PFSK-1 (cell line): ENCODE results near the gene C2orf49.

Source experiments
- REST ChIP-seq, 2 experiments: IDR thresholded peaks; 2 replicates each; pipeline versions ENCODE4 v1.6.1 to v1.8.0; 2011 to 2012; ENCODE audit warnings: low read depth in 2 of 2, low read length in 2 of 2, control low read depth in 1 of 2, inconsistent platforms in 1 of 2, mild to moderate bottlenecking in 1 of 2, moderate library complexity in 1 of 2; ENCODE audit not compliant: insufficient read depth in 1 of 2
- TAF1 ChIP-seq: IDR thresholded peaks from 2 replicates; pipeline ENCODE4 v1.6.1; 2012; ENCODE audit warnings: low read length, control low read depth, borderline replicate concordance; ENCODE audit not compliant: insufficient read depth

GRCh38 chr2:105362862-105363591, 25.7 kb downstream of the C2orf49 start:
- TF ChIP-seq REST (IDR thresholded peaks at IDR 0.05; ENCODE audit: insufficient read depth in 1 of 2, low read depth in 2 of 2, low read length in 2 of 2), result no peak
- TF ChIP-seq TAF1, result no peak
